NK-92 (cell line): ENCODE data around the gene CMTM7.
"Not testable (repeated sequence)": the region's sequence is repeated elsewhere in the genome, so short reads cannot be mapped to it uniquely, and the experiment has no call there.

ENCODE experiments used
- DNase-seq: peaks from one replicate; lab custom pipeline; 2025; ENCODE audit not compliant: unreplicated experiment; lab: John Stamatoyannopoulos, UW

CMTM7 gene

GRCh38 chr3:32381922-32382321, 9.7 kb upstream of the CMTM7 start:
- DNase-seq, result no peak

- DNase-seq, result no peak
Measured at GRCh38 chr3:32383136-32383711, 8.4 kb upstream of the CMTM7 start.

GRCh38 chr3:32384938-32385337, 6.7 kb upstream of the CMTM7 start:
- no peak for DNase-seq

- no peak for DNase-seq
Measured at GRCh38 chr3:32387512-32387911, 4.1 kb upstream of the CMTM7 start.

- DNase-seq, result not testable (repeated sequence)
Measured at GRCh38 chr3:32389577-32389976, 2.1 kb upstream of the CMTM7 start.

- DNase-seq, result no peak
Measured at GRCh38 chr3:32392536-32393302, 1.1 kb downstream of the CMTM7 start.

- DNase-seq, result no peak
Measured at GRCh38 chr3:32395496-32395895, 3.8 kb downstream of the CMTM7 start.

- no peak for DNase-seq
Measured at GRCh38 chr3:32397941-32398340, 6.3 kb downstream of the CMTM7 start.

GRCh38 chr3:32398531-32398930, 6.9 kb downstream of the CMTM7 start:
- no peak for DNase-seq

- DNase-seq, result no peak
Measured at GRCh38 chr3:32399030-32399620, 7.5 kb downstream of the CMTM7 start.

- DNase-seq, result no peak
Measured at GRCh38 chr3:32401126-32401525, 9.5 kb downstream of the CMTM7 start.

- peak; percentile 4 for DNase-seq
Measured at GRCh38 chr3:32401556-32402081, 10.0 kb downstream of the CMTM7 start.

GRCh38 chr3:32403663-32404062, 12.0 kb downstream of the CMTM7 start:
- DNase-seq, result no peak

- DNase-seq, result no peak
Measured at GRCh38 chr3:32404714-32405113, 13.1 kb downstream of the CMTM7 start.

GRCh38 chr3:32405155-32405554, 13.5 kb downstream of the CMTM7 start:
- no peak for DNase-seq

- no peak for DNase-seq
Measured at GRCh38 chr3:32405711-32406323, 14.2 kb downstream of the CMTM7 start.

GRCh38 chr3:32406486-32407408, 15.1 kb downstream of the CMTM7 start:
- DNase-seq, result no peak

- DNase-seq, result no peak
Measured at GRCh38 chr3:32410367-32411246, 19.0 kb downstream of the CMTM7 start.

GRCh38 chr3:32411442-32411841, 19.8 kb downstream of the CMTM7 start:
- no peak for DNase-seq

GRCh38 chr3:32412887-32413286, 21.2 kb downstream of the CMTM7 start:
- DNase-seq, result no peak
